Ramos (cell line): ENCODE measurements around the gene CAMSAP3.
"Not testable (repeated sequence)": the region's sequence is repeated elsewhere in the genome, so short reads cannot be mapped to it uniquely, and the experiment has no call there.

Experiments
- in situ Hi-C: fragments of 300-500 bp; cut with MboI; formaldehyde crosslinking; loops from one replicate; pipeline ENCODE4 v1.14.3; 2022; ENCODE audit warnings: low sequenced_read_pairs; ENCODE audit not compliant: unreplicated experiment

The CAMSAP3 gene

GRCh38 chr19:7629347-7630054, 33.8 kb downstream of the CAMSAP3 start, which contains the start of the genes PET100 and XAB2:
Gene PET100, plus strand, starts transcription at chr19:7629793. Its CDS starts 41 bp downstream, at chr19:7629834.
Gene XAB2, minus strand, starts transcription at chr19:7629545. Its CDS starts 18 bp downstream, at chr19:7629527.
- in situ Hi-C loops, result no loop called here

DNA sequence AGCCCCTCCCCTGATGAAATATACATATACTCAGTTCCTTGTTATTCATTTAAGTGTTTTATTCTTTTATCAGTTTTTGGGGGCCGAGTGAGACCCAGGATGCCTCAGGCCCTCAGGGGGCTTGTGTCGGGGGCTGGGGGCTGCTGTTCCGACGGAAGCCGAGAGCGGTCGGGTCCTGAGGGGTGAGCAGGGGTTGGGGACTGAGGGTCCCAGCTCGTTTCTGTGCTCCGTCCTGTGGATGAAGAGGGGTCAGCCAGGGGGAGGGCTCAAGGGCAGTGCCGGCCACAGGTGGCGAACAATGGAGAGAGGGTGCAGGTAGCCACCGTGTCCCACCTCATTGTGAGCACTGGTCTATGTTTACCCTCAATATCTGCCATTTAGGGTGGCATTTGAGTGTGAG, 35.9 kb downstream of the CAMSAP3 start:
- in situ Hi-C loops, result no loop called here

DNA sequence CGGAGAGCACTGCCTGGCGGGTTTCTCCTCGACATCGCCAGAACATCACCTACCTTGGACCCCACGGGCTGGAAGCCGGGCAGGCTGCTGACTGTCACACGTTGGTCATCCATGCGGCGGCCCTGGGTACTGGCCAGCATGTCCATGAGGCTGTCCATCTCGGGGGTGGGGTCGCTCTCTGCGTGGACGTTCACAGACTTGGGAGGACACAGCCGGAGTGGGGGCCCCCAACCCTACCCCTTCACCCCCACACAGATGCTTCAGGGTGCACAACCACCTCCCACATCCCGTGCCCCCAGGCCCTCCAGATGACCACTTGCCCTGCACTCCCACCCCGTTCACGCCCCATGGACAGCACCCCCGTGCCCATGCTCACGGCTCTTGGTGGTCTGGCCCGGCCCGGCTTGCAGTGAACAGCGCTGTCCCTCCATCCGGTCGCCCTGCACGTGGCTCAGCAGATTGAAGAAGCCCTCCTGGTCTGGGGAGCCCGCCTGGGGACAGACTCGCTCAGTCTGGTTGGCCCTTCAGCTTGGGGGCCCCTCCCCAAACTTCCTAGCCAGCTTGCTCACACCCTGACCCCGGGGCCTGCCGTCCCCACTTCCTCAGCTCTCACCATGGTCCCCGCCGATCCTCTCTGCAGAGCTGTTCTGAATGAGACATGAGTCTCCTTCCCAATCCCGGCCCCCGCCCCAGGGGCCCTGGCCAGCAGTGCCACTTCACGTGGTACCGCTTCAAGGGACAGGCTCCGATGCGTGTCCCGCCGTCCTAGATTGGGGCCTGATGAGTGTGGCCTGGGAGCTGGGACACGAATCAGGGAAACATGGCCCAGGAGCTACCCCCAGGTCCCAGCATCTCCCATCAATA, 36.9 kb downstream of the CAMSAP3 start:
- in situ Hi-C loops, result no loop called here

DNA sequence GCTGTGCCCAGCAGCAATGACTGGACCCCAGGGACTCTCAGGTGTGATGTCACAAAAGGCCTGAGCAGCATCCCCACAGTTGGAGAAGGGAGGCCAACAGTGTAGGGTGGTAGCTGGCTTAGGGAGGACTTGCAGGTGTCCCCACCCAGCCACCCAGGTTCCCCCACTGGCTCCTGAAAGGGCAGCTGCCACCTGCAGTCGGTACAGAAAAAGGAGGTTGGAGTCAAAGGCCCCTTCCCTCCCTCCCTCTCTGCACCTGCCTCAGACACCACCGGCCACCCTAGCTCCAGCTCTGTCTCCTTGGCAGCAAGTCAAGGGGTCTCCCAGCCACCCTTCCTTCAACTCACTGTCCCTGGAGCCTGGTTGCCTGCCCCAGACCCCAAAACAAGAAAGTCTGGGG, 38.0 kb downstream of the CAMSAP3 start, which contains the start of gene PCP2:
Gene PCP2 (minus strand): TSS at position 22 of the 400 bp plus-strand sequence. CDS start 262 bp downstream, outside the sequence.
- in situ Hi-C loops, result no loop called here

DNA sequence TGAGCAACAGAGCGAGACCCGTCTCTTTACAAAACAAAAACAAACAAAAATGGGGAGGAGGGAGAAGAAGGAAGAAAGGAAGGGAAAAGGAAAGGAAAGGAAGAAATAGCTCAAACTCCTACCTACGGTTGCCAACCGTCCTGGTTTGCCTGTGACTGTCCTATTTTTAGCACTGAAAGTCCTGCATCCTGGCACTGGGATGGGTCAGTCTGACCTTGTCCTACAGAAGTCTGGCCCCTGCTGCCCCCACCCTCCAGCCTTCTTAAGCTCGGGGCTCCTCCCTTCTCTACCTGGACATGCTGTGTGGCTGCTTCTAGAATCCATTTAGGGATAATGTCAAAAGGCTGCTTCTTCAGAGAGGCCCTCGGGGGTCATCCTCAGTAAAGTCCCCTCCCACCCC, 40.0 kb downstream of the CAMSAP3 start:
- in situ Hi-C loops, result no loop called here

DNA sequence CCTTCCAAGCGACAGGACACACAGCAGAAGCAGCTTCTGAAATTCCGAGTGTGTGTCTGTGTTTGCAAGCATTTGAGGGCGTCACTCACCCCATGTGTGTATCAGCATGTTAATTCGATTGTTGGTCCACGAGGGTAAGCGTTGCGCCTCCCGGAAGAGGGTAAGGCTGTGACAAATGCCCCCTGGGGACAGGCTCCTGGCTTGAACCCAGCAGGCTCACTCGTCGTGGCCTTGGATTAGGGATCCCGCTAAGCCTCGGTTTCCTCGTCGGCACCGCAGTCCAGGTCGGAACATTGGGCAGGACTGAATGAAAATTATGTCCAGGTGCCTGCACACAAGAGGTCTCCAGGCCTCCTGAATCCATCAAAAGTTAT, 40.6 kb downstream of the CAMSAP3 start:
- in situ Hi-C loops, result no loop called here

DNA sequence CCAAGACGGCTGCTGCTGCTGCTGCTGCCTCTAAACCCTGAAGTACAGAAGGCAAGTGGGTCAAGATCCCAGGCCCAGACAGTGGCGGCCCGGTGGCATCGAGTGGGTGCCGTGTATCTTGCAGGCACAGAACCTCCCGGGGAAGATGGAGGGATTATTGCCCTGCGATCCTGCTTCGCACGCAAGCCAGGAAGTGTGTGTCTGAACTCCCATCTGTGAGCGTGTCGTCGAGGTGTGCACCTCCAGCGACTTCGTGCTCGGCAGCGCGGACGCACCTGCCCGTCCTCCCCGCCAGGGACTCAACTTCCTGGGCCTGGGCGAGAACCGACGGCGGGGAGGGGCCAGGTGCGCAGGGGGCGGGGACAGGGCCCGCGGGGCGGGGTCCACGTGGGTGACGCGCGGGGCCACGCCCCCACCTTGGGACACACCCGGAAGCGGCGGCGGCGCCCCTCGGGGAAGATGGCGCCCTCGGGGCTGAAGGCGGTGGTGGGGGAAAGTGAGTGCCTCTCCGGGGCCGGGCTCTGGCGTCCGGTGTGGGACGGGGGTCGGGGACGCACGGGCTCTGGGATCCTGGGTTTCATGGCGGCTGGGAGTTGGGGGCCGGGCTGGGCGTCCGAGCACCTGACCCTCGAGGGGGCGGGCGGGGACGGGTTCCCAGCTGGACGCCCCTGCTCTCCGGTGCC, 41.2 kb downstream of the CAMSAP3 start, which contains the start of gene STXBP2:
Gene STXBP2 (plus strand): TSS at position 420 of the 683 bp plus-strand sequence. CDS start 40 bp downstream, at position 460.
- in situ Hi-C loops, result no loop called here

DNA sequence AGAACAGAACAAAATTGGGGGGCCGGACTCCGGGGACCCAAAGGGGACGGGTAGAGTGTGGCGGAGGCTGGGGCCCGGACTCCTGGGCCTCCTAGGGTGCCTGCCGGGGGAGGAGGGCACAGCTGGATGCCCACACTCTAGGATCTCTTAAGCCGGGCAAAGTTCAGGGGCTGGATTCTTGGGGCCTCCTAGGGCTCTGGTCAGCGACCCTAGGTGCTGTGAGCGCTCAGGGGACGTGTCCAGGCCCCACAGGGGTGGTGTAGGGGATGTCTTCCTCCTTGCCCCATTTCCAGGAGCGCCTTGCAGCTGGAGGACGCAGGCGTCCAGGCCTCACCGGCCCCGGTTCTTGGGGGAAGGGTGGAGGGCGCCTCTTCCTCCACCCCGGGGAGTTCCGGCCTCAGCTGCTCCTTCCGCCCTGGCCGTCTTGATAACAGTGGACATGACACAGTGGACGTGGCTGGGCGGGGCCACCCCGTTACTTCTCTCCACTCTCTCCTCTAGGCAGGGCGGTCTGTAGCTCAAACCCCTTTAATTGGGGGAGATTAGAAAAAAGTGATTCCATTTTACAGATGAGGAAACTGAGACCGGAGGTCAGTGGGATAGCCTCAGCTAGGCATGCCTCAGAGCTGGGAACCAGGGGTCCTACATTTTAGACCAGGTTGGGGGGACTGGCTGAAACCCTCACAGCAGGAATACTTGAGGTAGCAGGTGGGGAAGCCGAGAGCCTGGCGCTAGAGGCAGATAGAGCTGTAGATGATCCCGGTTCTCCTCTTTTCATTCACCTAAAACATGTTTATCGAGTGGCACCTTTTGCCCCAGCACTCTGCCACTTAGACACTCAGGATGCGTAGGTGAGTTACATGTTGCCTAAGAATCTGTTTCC, 42.0 kb downstream of the CAMSAP3 start:
- in situ Hi-C loops, result no loop called here

DNA sequence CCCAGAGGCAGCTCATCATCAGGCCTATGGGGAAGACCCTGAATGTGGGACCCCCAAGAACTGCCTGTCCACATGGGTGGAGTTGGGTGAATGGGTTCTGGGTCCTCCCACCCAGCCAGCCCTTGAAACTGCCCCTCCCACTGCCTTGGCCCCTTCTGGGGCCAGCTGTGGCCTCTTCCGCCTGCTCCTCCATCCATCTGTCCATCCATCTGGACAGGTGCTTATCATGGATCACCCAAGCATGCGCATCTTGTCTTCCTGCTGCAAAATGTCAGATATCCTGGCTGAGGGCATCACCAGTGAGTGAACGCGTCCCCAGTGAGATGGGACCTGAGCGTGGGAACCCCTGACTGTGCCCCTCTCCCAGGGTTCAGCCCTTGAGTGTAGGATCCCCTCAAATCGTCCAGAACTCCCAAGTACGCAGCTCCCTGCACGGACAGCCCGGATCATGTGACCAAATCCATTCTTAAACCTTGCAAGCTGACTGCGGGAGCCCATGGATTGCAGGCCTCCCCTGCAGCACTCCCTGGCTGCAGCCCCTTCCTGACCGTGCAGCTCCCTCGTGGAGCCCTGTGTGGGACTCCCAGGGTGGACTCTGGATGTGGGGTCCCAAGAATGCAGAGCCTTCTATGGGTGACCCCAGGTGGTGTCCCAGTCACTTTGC, 43.3 kb downstream of the CAMSAP3 start:
- in situ Hi-C loops, result no loop called here

GRCh38 chr19:7639863-7640348, 44.2 kb downstream of the CAMSAP3 start:
- in situ Hi-C loops, result no loop called here

DNA sequence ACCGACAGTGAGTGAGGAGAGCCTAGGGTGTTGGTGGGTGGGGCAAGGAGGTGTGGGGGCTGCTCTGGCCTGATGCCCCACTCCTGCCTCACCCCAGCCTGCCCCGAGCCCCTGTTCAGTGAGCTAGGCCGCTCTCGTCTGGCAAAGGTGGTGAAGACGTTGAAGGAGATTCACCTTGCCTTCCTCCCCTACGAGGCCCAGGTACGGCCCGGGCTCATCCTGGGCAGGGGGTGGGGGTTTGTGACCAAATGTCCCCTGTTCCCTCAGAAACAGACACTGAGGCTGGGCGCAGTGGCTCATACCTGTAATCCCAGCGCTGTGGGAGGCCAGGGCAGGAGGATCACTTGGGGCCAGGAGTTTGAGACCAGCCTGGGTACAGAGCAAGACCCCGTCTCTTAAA, 45.1 kb downstream of the CAMSAP3 start:
- in situ Hi-C loops, result no loop called here

DNA sequence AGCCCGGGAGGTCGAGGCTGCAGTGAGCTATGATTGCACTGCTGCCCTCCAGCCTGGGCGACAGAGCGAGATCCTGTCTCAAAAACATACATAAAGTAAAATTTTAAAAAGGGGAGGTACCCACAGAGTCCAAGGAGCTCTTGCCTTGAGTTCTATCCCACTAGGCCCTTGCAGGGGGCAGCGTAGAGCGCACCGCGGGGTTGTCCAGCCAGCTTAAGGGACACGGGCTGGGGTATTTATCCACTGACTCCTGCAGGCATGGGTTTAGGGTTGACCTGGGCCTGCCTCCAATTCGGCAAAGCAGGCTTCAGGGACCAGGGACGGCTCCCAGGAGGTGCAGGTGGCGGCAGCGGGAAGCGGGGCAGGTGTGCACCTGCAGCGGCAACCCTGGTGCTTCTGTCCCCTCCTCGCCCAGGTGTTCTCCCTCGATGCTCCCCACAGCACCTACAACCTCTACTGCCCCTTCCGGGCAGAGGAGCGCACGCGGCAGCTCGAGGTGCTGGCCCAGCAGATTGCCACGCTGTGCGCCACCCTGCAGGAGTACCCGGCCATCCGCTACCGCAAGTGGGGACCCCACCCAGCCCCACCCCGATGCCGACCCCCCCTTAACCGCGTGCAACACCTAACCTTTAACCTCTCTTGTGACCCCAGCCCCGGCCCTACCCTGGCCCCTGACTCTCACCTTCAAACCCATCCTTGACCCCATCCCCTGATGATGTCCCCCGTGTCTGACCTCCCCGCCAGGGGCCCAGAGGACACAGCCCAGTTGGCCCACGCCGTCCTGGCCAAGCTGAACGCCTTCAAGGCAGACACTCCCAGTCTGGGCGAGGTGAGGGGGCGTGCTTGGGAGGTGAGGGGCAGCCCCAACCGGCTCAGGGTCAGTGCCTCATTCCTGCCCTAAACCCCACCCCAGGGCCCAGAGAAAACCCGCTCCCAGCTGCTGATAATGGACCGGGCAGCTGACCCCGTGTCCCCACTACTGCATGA, 45.9 kb downstream of the CAMSAP3 start:
- in situ Hi-C loops, result no loop called here

DNA sequence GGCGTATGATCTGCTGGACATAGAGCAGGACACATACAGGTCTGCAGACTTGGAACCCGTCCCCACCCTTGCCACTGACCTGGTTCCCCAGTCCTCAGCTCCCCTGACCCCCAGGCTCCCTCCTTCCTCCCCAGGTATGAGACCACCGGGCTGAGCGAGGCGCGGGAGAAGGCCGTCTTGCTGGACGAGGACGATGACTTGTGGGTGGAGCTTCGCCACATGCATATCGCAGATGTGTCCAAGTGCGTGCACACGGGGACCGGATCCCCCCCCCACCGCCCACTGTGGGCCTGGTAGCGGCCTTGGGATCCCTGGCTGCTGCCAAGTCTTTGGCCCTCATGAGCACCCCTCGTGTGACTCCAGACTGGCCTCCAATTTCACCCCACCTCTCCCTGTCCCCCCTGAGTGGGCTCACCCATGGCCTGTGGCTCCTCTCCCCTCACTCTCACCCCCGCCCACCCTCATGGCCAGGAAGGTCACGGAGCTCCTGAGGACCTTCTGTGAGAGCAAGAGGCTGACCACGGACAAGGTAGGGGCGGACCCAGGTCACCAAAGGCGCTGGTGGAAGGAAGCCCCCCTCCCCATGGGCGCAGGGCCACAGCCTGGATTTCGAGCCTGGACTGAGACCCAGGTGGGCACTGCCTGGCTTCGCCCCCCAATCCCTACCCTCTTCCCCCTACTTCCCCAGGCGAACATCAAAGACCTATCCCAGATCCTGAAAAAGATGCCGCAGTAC, 46.8 kb downstream of the CAMSAP3 start:
- in situ Hi-C loops, result no loop called here

GRCh38 chr19:7643031-7643415, 47.4 kb downstream of the CAMSAP3 start:
- in situ Hi-C loops, result no loop called here

DNA sequence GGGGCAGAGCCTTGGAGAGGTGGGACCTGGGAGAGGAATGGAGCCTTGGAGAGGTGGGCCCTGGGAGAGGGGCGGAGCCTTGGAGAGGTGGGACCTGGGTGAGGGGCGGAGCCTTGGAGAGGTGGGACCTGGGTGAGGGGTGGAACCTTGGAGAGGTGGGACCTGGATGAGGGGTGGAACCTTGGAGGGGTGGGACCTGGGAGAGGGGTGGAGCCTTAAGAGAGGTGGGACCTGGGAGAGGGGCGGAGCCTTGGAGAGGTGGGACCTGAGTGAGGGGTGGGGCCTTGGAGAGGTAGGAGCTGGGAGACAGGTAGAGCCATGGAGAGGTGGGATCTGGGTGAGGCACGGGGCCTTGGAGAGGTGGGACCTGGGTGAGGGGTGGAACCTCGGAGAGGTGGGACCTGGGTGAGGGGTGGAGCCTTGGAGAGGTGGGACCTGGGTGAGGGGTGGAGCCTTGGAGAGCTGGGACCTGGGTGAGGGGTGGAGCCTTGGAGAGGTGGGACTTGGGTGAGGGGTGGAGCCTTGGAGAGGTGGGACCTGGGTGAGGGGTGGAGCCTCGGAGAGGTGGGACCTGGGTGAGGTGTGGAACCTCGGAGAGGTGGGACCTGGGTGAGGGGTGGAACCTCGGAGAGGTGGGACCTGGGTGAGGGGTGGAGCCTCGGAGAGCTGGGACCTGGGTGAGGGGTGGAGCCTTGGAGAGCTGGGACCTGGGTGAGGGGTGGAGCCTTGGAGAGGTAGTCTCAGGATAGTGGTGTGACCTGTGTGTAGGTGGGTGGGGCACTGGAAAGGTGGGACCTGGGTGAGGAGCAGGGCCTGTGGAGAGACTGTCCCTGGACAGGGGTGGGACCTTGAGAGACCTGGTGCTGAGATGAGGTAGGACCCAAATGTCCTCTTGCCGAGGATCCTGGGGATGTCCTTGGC, 48.2 kb downstream of the CAMSAP3 start:
- in situ Hi-C loops, result not testable (repeated sequence)

- in situ Hi-C loops, result no loop called here
Observed at GRCh38 chr19:7644550-7644877, 48.9 kb downstream of the CAMSAP3 start.
